Memory B cell (primary cell): ENCODE data around the gene COMT.

Source experiments
- ATAC-seq: fragments of 150-1000 bp; cut with Tn5 transposase; 2 replicates; pipeline ENCODE4 v1.10.0; 2021; ENCODE audit warnings: low read depth, mild to moderate bottlenecking, moderate library complexity
- DNase-seq, 2 donors: peaks; one replicate each; pipeline ENCODE4 v3.0.0; 2022; ENCODE audit warnings: low spot score in 2 of 2
- H3K27ac Mint-ChIP-seq: one replicate; pipeline ENCODE4 v1.8.0; 2022; ENCODE audit warnings: mild to moderate bottlenecking, moderate library complexity, mixed read lengths
- H3K27me3 Mint-ChIP-seq: one replicate; pipeline ENCODE4 v1.8.0; 2022; ENCODE audit warnings: mixed read lengths
- H3K36me3 Mint-ChIP-seq: one replicate; pipeline ENCODE4 v1.8.0; 2022; ENCODE audit warnings: mild to moderate bottlenecking, mixed read lengths
- H3K4me1 Mint-ChIP-seq: one replicate; pipeline ENCODE4 v1.8.0; 2022; ENCODE audit warnings: mixed read lengths
- H3K4me3 Mint-ChIP-seq: one replicate; pipeline ENCODE4 v1.8.0; 2022; ENCODE audit warnings: mild to moderate bottlenecking, moderate library complexity, mixed read lengths
- H3K9me3 Mint-ChIP-seq: one replicate; pipeline ENCODE4 v1.8.0; 2022; ENCODE audit warnings: mixed read lengths

Gene COMT

GRCh38 chr22:20011123-20011992 lies 69.8 kb downstream of the COMT start:
- Mint-ChIP-seq H3K27ac (no peak overlapping the region), H3K27me3 (no peaks in the 10 kb centered on the region), H3K36me3 (no peaks in the 10 kb centered on the region), H3K4me3 (no peak overlapping the region), H3K9me3 (no peaks in the 10 kb centered on the region), H3K4me1 (no peaks in the 10 kb centered on the region)
- DNase-seq (no peak), ATAC-seq (no peak)

- no peak overlapping the region for H3K27ac Mint-ChIP-seq
- H3K27me3 Mint-ChIP-seq = no peaks in the 10 kb centered on the region
- no peak overlapping the region for H3K4me3 Mint-ChIP-seq
- H3K36me3 Mint-ChIP-seq = no peaks in the 10 kb centered on the region
- no peaks in the 10 kb centered on the region for H3K9me3 Mint-ChIP-seq
- DNase-seq (no peak), ATAC-seq (no peak)
- H3K4me1 Mint-ChIP-seq = no peaks in the 10 kb centered on the region
Observed at GRCh38 chr22:20011993-20012740, 70.6 kb downstream of the COMT start.

GRCh38 chr22:20012741-20013331 lies 71.3 kb downstream of the COMT start:
- H3K4me1 Mint-ChIP-seq = peaks cover 3% of the 10 kb centered on the region
- no peak for ATAC-seq
- no peaks in the 10 kb centered on the region for H3K9me3 Mint-ChIP-seq
- H3K27ac Mint-ChIP-seq = no peak overlapping the region
- no peak for DNase-seq
- H3K27me3 Mint-ChIP-seq = no peaks in the 10 kb centered on the region
- H3K36me3 Mint-ChIP-seq = no peaks in the 10 kb centered on the region
- H3K4me3 Mint-ChIP-seq = no peak overlapping the region

- Mint-ChIP-seq H3K9me3 (no peaks in the 10 kb centered on the region), H3K4me1 (peaks cover 3% of the 10 kb centered on the region), H3K27ac (no peak overlapping the region), H3K36me3 (no peaks in the 10 kb centered on the region), H3K4me3 (no peak overlapping the region), H3K27me3 (no peaks in the 10 kb centered on the region)
- DNase-seq = no peak
- no peak for ATAC-seq
Observed at GRCh38 chr22:20013382-20013871, 71.9 kb downstream of the COMT start.

GRCh38 chr22:20014526-20015186 lies 73.1 kb downstream of the COMT start:
- no peak overlapping the region for H3K27ac Mint-ChIP-seq
- H3K27me3 Mint-ChIP-seq = no peaks in the 10 kb centered on the region
- ATAC-seq (no peak), DNase-seq (no peak)
- no peaks in the 10 kb centered on the region for H3K36me3 Mint-ChIP-seq
- peak overlapping the region; percentile 51 for H3K4me3 Mint-ChIP-seq
- H3K4me1 Mint-ChIP-seq = peaks cover 3% of the 10 kb centered on the region
- H3K9me3 Mint-ChIP-seq = no peaks in the 10 kb centered on the region

GRCh38 chr22:20015187-20015625 lies 73.6 kb downstream of the COMT start:
- DNase-seq = no peak
- Mint-ChIP-seq H3K4me1 (peaks cover 5% of the 10 kb centered on the region), H3K27me3 (no peaks in the 10 kb centered on the region), H3K4me3 (peak overlapping the region; percentile 65), H3K36me3 (no peaks in the 10 kb centered on the region), H3K9me3 (no peaks in the 10 kb centered on the region), H3K27ac (no peak overlapping the region)
- ATAC-seq = no peak

GRCh38 chr22:20015971-20016733 lies 74.6 kb downstream of the COMT start:
- H3K4me1 Mint-ChIP-seq = peaks cover 8% of the 10 kb centered on the region
- H3K27ac Mint-ChIP-seq = no peak overlapping the region
- peak; percentile 0 for ATAC-seq
- no peaks in the 10 kb centered on the region for H3K36me3 Mint-ChIP-seq
- H3K27me3 Mint-ChIP-seq = no peaks in the 10 kb centered on the region
- H3K4me3 Mint-ChIP-seq = peak overlapping the region; percentile 34
- no peaks in the 10 kb centered on the region for H3K9me3 Mint-ChIP-seq
- DNase-seq = peak in 1 of 2 donors; percentile 58

GRCh38 chr22:20016734-20017621 lies 75.4 kb downstream of the COMT start, which contains the start of gene ARVCF:
ARVCF (minus strand) TSS chr22:20016823; CDS start chr22:19990794, 26,029 bp downstream.
- H3K4me3 Mint-ChIP-seq = peak within 1 kb of the TSS; percentile 89
- peak; percentile 93 to 96 for DNase-seq
- peaks cover 12% of the 10 kb centered on the region for H3K4me1 Mint-ChIP-seq
- H3K27me3 Mint-ChIP-seq = no peaks in the 10 kb centered on the region
- H3K36me3 Mint-ChIP-seq = no peaks in the 10 kb centered on the region
- peak within 1 kb of the TSS; percentile 18 for H3K27ac Mint-ChIP-seq
- peak; percentile 72 for ATAC-seq
- H3K9me3 Mint-ChIP-seq = no peaks in the 10 kb centered on the region

GRCh38 chr22:20017622-20017958 lies 76.0 kb downstream of the COMT start:
- Mint-ChIP-seq H3K9me3 (no peaks in the 10 kb centered on the region), H3K4me1 (peaks cover 18% of the 10 kb centered on the region), H3K27ac (no peak overlapping the region), H3K27me3 (no peaks in the 10 kb centered on the region), H3K4me3 (peak overlapping the region; percentile 89), H3K36me3 (no peaks in the 10 kb centered on the region)
- ATAC-seq = no peak
- DNase-seq = no peak

GRCh38 chr22:20018001-20018400 lies 76.4 kb downstream of the COMT start:
- no peak for DNase-seq
- no peak overlapping the region for H3K27ac Mint-ChIP-seq
- ATAC-seq = no peak
- peaks cover 22% of the 10 kb centered on the region for H3K4me1 Mint-ChIP-seq
- peak overlapping the region; percentile 89 for H3K4me3 Mint-ChIP-seq
- H3K9me3 Mint-ChIP-seq = no peaks in the 10 kb centered on the region
- H3K27me3 Mint-ChIP-seq = no peaks in the 10 kb centered on the region
- H3K36me3 Mint-ChIP-seq = no peaks in the 10 kb centered on the region
